Anterior cingulate cortex (tissue), 58 donors: ENCODE results near the gene G6PD.
"Not testable (repeated sequence)": the region's sequence is repeated elsewhere in the genome, so short reads cannot be mapped to it uniquely, and the experiment has no call there.

ENCODE experiments used
- DNase-seq, 58 donors: peaks; one replicate each; lab custom pipeline; 2025; lab: John Stamatoyannopoulos, UW

Gene G6PD

DNA sequence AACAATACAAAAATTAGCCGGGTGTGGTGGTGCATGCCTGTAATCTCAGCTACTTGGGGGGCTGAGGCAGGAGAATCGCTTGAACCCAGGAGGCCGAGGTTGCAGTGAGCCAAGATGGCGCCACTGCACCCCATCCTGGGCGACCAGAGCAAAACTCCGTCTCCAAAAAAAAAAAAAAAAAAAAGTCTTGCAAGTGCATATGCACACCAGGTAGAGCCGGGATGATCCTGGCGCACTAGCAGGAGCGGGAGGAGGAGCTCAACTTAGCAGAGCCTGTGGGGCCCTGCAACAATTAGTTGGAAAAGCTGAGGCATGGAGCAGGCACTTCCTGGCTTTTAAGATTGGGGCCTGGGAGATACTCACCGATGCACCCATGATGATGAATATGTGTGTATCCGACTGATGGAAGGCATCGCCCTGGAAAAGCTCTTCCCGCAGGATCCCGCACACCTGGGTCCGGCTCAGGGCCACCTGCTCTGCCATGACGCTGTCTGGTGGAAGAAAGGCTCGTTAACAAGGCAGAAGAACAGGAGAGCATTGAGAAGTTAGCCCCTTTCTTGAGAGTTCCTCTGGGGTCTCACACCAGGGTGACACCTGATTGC lies 872 bp downstream of the G6PD start:
- no peak for DNase-seq

DNA sequence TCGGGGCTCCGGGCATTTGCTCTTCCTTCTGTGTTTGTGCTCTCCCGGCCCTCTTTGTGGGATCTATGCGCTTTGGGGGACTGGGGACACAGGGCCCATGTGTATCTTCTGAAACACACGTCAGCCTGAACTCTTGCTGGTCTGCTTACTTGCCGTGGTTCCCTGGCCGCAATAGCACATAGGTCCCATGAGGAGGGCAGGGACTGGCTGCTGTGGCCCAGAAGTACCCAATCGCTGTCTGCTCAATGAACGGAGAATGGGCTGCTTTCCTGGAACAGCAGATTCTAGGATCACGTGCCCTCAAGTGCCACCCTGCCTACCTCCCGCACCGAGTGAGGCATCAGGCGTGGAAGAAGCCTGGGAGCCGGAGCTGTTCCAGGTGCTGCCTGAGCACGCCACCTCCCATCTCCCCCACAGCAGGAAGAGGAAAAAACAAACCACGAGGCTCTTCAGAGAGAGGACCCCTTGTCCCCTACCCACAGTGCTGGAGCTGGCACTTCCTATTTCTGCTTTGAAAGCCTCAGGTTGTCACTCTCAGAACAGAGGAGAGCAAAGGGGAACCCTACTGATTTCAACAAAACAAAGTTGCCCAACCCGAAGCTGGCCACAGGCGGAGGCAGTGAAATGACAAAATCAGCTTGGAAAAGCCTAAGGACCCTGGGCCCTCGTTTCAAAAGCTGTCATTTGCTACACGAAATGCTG lies 3.8 kb downstream of the G6PD start:
- DNase-seq = peak in 12 of 58 donors; percentile 1 to 46 (median 18)

DNA sequence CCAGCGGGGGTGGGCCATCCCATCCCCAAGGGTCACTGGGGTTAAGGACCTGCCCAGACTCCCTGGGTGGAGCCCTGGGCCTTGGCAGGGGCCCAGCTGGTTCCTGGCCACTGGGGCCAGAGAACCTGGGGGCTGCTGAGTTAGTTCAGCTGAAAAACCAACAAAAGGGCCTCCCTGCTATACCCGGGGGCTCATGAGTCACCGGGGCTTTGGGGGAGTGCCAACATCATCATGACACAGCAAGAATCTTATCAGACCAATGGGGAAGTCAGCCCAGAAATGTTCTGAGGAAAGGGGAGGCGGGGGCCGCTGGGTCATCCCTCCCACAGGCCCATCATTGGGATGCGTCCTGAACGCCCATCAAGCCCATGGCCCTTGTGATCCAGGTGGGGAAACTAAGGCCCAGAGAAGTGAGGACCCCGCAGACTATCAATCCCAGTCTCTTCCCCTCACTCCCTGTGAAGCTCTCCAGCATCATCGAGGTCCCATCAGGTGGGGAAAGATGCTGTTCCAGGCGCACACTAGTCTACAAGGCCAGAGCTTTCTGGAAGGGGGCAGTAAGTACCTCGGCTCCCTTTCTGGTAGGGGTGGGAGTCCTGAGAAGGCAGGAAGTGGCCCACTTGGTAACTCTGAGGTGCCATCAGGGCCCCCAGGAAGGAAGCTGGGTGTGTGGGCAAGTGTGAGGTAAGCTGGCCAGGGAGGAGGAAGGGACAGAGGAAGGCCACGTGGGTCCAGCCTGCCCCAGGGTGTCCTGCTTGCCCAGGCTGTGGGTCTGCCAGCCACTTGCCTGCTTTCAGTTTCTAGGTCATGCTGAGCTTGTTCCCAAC lies 4.5 kb downstream of the G6PD start:
- DNase-seq = peak in 36 of 58 donors; percentile 1 to 71 (median 16)

DNA sequence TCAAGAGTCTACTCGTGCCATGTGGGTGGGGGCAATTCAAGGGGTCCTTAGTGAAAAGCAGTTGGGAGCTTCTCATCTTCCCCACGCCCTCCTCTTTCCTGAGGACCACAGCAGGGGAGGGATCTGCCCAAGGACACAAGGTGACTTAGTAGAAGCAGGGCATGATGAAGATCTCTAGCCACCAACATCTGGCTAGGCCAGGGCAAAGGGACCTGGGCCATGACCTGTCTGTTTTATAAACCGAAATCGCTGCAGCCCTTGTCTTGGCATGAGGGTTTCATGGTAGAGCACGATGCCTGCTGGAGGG lies 5.1 kb downstream of the G6PD start:
- DNase-seq = no peak

GRCh38 chrX:154540897-154541535 lies 5.6 kb downstream of the G6PD start:
- no peak for DNase-seq

DNA sequence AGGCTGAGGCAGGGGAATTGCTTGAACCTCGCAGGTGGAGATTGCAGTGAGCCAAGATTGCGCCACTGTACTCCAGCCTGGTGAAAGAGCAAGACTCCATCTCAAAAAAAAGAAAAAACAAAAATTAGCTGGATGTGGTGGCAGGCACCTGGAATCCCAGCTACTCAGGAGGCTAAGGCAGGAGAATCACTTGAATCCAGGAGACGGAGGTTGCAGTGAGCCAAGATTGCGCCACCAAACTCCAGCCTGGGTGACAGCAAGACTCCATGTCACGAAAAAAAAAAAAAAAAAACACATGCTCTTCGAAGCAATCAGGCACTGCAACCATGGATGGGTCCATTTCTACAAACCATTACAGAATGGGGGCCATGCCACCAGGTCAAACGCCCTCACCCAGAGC lies 6.3 kb downstream of the G6PD start:
- DNase-seq = not testable (repeated sequence)

- DNase-seq = peak in 4 of 58 donors; percentile 1 to 26 (median 18)
Observed at GRCh38 chrX:154539077-154539476, 7.6 kb downstream of the G6PD start.

DNA sequence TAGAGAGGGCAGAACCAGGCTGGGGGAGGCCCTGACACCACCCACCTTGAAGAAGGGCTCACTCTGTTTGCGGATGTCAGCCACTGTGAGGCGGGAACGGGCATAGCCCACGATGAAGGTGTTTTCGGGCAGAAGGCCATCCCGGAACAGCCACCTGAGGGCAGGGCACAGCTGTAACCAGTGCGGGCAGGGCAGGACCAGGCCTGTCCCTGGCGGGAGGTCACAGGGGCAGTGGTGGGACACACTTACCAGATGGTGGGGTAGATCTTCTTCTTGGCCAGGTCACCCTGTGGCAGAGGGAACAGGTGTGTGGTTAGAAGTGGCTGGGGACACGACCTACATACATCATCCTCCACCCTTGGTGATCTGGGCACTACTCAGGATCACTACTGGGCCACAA lies 10.8 kb downstream of the G6PD start:
- DNase-seq = no peak

DNA sequence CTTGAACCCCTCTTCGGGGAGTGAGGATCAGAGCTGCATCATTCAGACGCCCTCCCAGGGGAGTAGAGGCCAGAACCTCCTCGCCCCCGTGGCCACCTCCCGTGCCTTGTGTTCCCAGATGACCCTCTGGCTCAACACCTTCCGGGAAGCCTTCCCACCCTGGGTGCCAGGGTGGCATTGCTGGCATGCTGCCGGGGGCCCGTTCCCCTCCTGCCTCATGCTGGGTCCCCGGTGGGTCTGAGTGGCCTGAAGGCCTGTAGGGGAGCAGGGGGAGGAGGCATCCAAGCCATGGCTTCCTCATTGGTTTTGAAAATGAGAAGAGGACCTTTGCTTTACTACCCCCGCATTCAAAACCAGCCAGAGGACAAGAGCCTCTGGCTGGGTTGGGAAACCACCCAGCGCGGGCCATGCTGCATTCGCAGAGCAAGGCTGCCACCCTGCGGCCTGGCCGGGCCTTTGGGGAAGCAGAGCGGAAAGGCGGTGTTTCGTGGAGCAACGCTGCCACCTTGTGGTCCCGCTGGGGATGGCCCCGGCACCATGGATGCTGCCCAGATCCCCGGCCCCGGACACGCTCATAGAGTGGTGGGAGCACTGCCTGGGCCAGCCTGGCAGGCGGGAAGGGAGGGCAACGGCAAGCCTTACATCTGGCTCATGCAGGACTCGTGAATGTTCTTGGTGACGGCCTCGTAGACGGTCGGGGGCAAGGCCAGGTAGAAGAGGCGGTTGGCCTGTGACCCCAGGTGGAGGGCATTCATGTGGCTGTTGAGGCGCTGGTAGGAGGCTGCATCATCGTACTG lies 11.9 kb downstream of the G6PD start:
- DNase-seq = peak; percentile 7 to 92 (median 73)

DNA sequence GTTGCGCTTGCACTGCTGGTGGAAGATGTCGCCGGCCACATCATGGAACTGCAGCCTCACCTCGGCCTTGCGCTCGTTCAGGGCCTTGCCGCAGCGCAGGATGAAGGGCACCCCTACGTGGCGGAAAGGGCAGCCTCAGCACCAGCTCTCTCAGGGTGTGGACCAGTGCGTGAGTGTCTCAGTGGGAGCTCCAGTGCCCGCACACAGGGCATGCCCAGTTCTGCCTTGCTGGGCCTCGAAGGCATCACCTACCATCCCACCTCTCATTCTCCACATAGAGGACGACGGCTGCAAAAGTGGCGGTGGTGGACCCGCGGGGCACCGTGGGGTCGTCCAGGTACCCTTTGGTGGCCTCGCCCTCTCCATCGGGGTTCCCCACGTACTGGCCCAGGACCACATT lies 14.0 kb downstream of the G6PD start:
- no peak for DNase-seq

DNA sequence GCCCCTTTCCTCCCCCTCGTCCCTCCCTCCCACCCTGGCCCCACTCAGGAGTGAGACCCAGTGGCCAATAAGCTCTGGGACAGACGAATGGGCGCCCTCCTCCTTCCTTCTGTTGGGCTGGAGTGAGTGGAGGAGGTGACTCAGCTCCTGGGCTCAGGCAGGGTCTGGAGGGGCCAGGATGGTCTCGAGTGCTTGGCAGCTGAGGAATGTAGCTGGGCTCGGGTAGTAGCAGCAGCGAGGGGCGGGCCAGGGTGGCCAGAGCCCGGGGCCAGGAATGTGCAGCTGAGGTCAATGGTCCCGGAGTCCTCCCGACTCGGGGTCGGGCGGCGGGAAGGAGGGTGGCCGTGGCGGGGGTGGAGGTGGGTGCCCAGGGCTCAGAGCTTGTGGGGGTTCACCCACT lies 15.0 kb downstream of the G6PD start:
- peak in 1 of 58 donors; percentile 24 for DNase-seq

DNA sequence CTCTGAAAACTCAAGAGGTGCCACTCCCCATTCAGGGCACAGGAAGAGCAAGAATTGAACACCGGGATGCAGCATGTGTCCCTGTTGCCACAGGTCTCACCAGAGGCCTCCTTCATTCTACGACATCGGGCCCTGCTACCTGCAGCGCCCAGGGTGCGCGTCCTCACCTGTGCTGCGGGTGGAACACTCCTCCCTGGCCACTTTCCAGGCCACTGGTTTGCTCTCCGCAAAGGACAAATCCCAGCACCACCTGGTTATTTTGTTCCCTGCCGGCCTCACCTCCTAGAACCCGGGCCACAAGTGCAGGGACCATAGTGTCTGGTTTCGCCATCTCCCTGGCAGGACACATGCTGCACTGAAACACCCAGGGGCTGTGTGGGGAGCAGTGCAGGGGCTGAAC lies 16.4 kb downstream of the G6PD start:
- DNase-seq = no peak

- DNase-seq = no peak
Observed at GRCh38 chrX:154529206-154529612, 17.4 kb downstream of the G6PD start.

- DNase-seq = peak in 56 of 58 donors; percentile 3 to 83 (median 52)
Observed at GRCh38 chrX:154526901-154527675, 19.6 kb downstream of the G6PD start.

DNA sequence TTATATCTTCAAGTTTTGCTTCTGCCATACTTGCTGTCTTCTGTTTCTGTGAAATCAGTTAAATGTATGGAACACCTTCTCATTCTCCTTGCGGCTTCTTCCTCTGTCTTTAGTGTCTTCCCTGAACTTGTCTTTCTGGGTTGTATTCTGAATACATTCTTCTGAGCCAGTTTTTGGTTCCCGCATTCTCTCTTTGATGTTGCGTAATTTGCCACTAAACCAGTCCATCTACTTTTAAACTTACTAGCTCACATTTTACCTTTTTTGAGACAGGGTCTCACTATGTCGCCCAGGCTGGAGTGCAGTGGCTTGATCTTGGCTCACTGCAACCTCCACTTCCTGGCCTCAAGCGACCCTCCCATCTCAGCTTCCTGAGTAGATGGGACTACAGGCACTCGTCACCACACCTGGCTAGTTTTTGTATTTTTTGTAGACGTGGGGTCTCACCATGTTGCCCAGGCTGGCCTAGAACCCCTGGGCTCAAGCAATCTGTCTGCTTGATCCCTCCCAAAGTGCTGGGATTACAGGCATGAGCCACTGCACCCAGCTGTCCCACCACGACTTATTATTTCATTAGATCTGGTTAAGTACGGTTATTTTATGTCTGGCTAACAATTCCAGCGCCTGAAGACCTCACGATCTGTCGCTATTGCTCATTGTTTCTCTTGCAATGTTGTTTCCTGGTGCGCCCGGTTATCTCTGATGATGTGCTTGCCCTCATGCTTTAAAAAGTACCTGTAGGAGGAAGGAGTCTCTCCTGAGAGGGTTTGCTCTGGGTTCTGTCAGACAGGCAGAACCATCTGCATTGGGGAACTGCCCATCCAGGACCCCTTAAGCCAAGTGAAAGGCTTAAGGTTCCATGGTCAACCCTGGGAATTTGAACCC lies 20.8 kb downstream of the G6PD start:
- no peak for DNase-seq

GRCh38 chrX:154519389-154519788 lies 27.3 kb downstream of the G6PD start:
- DNase-seq = no peak

DNA sequence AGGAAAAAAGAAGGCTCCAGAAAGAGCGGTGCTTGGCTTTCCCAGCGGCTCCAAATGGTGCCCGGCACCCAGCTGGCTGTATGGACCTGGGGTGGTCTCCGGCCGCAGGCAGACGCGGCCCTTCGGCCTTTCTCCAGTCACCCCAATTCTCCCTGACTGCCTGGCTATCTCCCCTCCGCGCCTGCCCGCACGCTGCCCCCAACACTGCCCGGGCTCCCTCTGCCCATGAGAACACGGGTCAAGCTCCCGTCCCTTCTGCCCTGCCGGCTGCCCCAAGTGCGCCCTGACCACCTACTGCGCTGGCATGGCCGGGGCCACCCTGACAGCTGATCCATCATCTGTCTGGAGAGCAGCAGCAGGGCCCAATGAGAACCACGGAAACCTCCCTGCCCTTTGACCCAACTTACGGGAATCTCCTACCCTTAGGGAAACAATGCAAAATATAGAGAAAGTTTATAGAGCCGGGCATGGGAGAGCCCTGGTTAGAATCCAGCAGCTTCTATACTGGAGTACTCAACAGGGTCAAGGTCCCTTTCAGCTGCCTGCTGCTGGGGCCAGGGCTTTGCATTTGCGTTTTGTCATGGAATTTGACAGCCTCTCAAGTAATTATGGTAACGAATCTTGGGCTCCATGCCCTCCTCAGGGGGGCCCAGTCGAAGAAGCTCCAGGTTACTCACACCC lies 29.4 kb downstream of the G6PD start:
- DNase-seq = peak in 10 of 58 donors; percentile 12 to 51 (median 34)

GRCh38 chrX:154516656-154517100 lies 30.0 kb downstream of the G6PD start:
- DNase-seq = peak in 22 of 58 donors; percentile 1 to 63 (median 31)
